Breast epithelium (tissue), 4 donors: ENCODE results near the gene ATP7B. TPM values are rescaled to one million over a fixed set of nuclear protein-coding genes. Genes with fewer than 3 reads are reported as not detected.

Experiments used
- DNase-seq, 2 donors: peaks; one replicate each; pipeline ENCODE4 v3.0.0-alpha.2; 2019; ENCODE audit warnings: low spot score in 2 of 2
- H3K27ac ChIP-seq, 2 donors: fragments of 200-600 bp; sonication (generic) in 1 of 2; one replicate each; pipeline ENCODE4 v1.5.1; 2016 to 2019; ENCODE audit warnings: mild to moderate bottlenecking in 1 of 2
- H3K27me3 ChIP-seq, 2 donors: fragments of 200-600 bp; sonication (generic) in 1 of 2; one replicate each; pipeline versions ENCODE4 v1.5.1 to v1.6.0; 2017 to 2019; ENCODE audit warnings: control low read depth in 1 of 2, mild to moderate bottlenecking in 1 of 2
- H3K36me3 ChIP-seq: fragments of 200-600 bp; one replicate; pipeline ENCODE4 v1.5.1; 2019
- H3K4me1 ChIP-seq, 2 donors: fragments of 200-600 bp; sonication (generic); one replicate each; pipeline ENCODE4 v1.5.1; 2016 to 2019; ENCODE audit warnings: control low read depth in 1 of 2
- H3K4me3 ChIP-seq, 3 donors: fragments of 200-600 bp; sonication (generic); 1 replicate in 2 of 3; 2 replicates in 1 of 3; pipeline ENCODE4 v1.5.1; 2016 to 2019; ENCODE audit warnings: mild to moderate bottlenecking in 3 of 3, moderate library complexity in 2 of 3
- H3K9me3 ChIP-seq, 2 donors: fragments of 200-600 bp; sonication (generic) in 1 of 2; one replicate each; pipeline ENCODE4 v1.5.1; 2016 to 2019; ENCODE audit warnings: control low read depth in 1 of 2
- CTCF ChIP-seq, 3 donors: fragments of 450-650 bp; IDR thresholded peaks; one replicate each; pipeline ENCODE4 v1.5.1; 2016 to 2017; ENCODE audit warnings: antibody characterized with exemption in 3 of 3, mild to moderate bottlenecking in 3 of 3, moderate library complexity in 3 of 3
- POLR2A ChIP-seq: fragments of 450-650 bp; IDR thresholded peaks from one replicate; pipeline ENCODE4 v1.6.1; 2016; ENCODE audit warnings: antibody characterized with exemption, mild to moderate bottlenecking, moderate library complexity
- POLR2AphosphoS5 ChIP-seq, 3 donors: sonication (generic); formaldehyde crosslinking; IDR thresholded peaks; one replicate each; pipeline ENCODE4 v1.6.1; 2017; ENCODE audit warnings: antibody characterized with exemption in 3 of 3
- intact Hi-C: fragments of 100-400 bp; cut with DNase I; formaldehyde crosslinking; loops from one replicate; pipeline ENCODE4 v1.15.1; 2023; ENCODE audit warnings: low total_unique reads
- total RNA-seq, 3 donors: library from RNA; depleted of rRNA; stranded (reverse); fragments of >200 nt; gene quantifications; one replicate each; pipeline ENCODE4 v1.1.0, GENCODE V29; 2016

The ATP7B gene
- total RNA-seq, 3 donors from 2014 or later, result 6.9 to 9.2 (median 7.2) TPM

GRCh38 chr13:52029569-52029968 lies 18.3 kb upstream of the ATP7B start:
- H3K36me3 ChIP-seq, result no peaks in the 10 kb centered on the region
- no peaks in the 10 kb centered on the region for H3K27me3 ChIP-seq
- no peak for TF ChIP-seq CTCF (IDR thresholded peaks at IDR 0.05)
- no peak for TF ChIP-seq POLR2AphosphoS5 (IDR thresholded peaks at IDR 0.05)
- no peak for TF ChIP-seq POLR2A
- DNase-seq, result peak in 1 of 2 donors; percentile 27
- intact Hi-C loops, result no loop called here
- H3K4me3 ChIP-seq, result no peak overlapping the region
- H3K9me3 ChIP-seq, result peaks cover 5 to 14% of the 10 kb centered on the region in 2 donors
- no peaks in the 10 kb centered on the region for H3K4me1 ChIP-seq
- H3K27ac ChIP-seq, result no peak overlapping the region

- Histone ChIP-seq H3K4me1 (no peaks in the 10 kb centered on the region), H3K27me3 (no peaks in the 10 kb centered on the region), H3K4me3 (no peak overlapping the region), H3K9me3 (peaks cover 5 to 14% of the 10 kb centered on the region in 2 donors), H3K36me3 (peaks cover 5% of the 10 kb centered on the region), H3K27ac (no peak overlapping the region)
- intact Hi-C loops, result no loop called here
- no peak for DNase-seq
- TF ChIP-seq POLR2AphosphoS5 (IDR thresholded peaks at IDR 0.05) (no peak), CTCF (IDR thresholded peaks at IDR 0.05) (no peak)
Observed at GRCh38 chr13:52027832-52028231, 16.6 kb upstream of the ATP7B start.

- H3K9me3 ChIP-seq, result peaks cover 5 to 14% of the 10 kb centered on the region in 2 donors
- intact Hi-C loops, result no loop called here
- H3K27ac ChIP-seq, result no peak overlapping the region
- no peaks in the 10 kb centered on the region for H3K27me3 ChIP-seq
- no peak overlapping the region for H3K4me3 ChIP-seq
- H3K36me3 ChIP-seq, result peaks cover 5% of the 10 kb centered on the region
- TF ChIP-seq POLR2A, result no peak
- no peak for TF ChIP-seq CTCF (IDR thresholded peaks at IDR 0.05)
- TF ChIP-seq POLR2AphosphoS5 (IDR thresholded peaks at IDR 0.05), result no peak
- H3K4me1 ChIP-seq, result no peaks in the 10 kb centered on the region
- DNase-seq, result no peak
Observed at GRCh38 chr13:52026246-52026626, 15.0 kb upstream of the ATP7B start.

GRCh38 chr13:52025475-52026245 lies 14.4 kb upstream of the ATP7B start:
- H3K4me3 ChIP-seq, result no peak overlapping the region

More at GRCh38 chr13:52025475-52026245, 14.4 kb upstream of the ATP7B start:
- peaks cover 5 to 14% of the 10 kb centered on the region in 2 donors for H3K9me3 ChIP-seq
- intact Hi-C loops, result no loop called here
- no peak overlapping the region for H3K27ac ChIP-seq
- no peak for TF ChIP-seq POLR2A
- no peak for TF ChIP-seq POLR2AphosphoS5 (IDR thresholded peaks at IDR 0.05)
- no peak for TF ChIP-seq CTCF (IDR thresholded peaks at IDR 0.05)
- H3K27me3 ChIP-seq, result no peaks in the 10 kb centered on the region
- peaks cover 5% of the 10 kb centered on the region for H3K36me3 ChIP-seq
- no peak for DNase-seq
- H3K4me1 ChIP-seq, result no peaks in the 10 kb centered on the region
